OCI-M1 (cell line): Measurements from ENCODE around the gene NUP88.

Experiments used
- DNase-seq: peaks from one replicate; lab custom pipeline; 2025; lab: John Stamatoyannopoulos, UW

The NUP88 gene

DNA sequence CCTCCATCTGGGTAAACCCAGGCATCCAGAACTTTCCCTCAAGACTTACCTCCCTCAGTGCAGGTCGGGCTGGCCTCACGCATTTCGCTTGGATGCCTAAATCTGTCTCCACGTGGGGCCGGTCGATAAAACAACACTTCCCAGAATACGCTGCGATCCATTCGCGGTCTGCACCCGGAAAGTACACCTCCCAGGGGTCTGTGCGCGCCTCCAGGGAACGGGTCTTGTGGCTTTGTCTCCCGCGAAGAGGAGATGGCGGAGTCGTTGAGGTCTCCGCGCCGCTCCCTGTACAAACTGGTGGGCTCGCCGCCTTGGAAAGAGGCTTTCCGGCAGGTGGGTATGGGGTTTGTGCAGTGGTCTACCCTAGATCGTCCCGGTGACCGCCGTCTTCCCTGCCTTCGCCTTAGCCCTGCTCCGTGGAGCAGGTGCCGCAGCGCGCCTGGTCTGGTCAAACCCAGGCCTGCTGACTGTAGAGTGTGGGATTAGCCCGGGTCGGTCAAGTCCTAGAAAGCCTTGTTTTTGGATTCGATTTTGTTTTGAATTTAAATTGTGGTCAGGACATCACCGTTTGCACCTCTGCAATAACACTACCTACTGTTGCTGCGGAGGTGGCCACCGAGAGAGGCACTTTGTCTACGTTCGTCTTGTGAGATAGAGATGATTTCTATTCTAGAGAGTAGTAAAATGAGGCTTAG lies 644 bp upstream of the NUP88 start, which contains the start of gene RPAIN:
Gene RPAIN (plus strand): TSS at position 224 of the 695 bp plus-strand sequence. CDS start 29 bp downstream, at position 253.
- DNase-seq, result peak; percentile 98

DNA sequence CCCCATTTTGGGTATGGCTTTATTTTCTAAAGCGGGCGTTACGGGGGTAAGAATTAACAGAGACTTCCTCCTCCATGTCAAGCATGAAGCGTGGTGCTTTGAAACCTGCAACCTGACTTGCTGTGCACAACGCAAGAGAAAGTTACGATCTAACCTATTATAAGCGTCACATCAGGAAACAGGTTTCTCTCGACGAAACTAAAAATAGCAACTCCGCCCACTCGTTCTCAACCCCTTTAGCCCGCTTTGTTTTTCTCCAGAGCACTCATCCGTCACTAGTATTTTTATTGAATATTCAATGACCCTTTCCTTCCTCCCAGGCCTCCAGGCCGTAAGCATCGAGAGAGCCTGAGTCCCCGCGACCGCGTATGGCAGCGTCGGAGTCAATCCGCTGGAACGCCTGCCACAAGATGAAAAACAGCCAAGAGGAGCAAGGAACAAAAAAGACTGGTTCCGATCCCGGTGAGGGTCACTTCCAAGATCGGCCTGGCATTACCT lies 555 bp downstream of the NUP88 start:
- DNase-seq, result peak; percentile 80

DNA sequence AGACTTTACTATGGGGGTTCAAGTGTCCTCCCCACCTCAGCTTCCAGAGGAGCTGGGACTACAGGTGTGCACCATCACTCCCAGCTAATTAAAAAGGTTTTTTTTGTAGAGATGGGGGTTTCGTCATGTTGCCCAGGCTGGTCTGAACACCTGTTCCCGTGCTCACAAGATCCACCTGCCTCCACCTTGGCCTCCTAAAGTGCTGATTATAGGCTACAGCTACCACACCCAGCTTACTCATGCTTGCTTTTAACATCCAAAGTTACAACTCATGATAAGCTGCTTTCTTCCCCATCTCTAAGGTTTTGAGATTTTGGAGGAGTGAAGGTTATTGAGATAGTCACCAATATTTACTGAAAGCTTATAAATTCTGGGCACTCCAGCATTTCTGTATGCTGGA lies 2.6 kb downstream of the NUP88 start:
- DNase-seq, result no peak

DNA sequence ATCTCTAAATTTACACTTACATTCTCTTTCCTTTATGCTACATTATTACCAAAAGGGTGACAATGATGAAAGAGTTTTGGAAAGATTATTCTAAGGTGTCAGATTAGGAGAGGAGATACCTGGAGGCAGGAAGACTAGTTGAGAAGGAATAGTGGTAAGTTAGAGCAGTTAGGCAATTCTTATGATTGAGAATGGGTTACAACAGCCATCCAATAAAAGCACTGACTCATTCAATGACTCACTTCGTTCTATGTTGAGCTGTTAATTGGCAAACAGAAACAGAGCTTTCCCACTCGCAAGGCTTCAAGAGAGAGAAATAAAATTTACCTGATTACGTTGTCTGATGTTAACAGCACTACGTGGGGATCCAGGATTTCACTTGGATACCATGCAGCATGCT lies 5.8 kb downstream of the NUP88 start:
- peak; percentile 43 for DNase-seq

DNA sequence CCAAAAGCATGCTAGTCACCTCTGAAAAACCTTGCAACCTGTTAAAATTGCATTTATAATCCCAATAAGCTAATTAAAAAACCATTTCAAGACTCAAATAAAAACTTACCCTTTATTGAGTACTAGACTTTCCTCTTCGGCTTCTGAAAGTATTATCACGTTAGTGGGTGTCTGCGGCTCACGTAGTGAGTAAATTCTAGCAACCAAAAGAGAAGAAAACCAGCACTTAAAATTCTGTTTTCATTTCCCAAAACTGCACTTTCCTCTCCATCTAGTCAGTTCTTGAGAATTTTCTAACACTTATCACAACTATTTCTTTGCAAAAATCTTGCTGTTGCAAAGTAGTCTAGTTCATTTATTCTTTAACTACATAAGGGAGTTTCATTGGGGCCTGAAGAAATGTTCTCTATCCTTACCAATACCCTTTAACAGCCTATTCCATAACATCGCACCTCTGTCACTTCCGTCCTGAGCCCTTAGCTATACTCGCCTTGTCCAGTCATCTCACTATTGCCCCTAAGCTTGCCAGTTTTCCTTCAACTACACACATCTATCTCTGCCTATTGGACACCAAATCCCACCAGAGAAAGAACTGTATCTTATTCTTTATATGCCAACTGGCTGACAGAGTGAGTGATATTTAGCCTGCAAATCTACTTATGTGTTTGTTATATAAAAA lies 8.7 kb downstream of the NUP88 start:
- DNase-seq, result no peak

DNA sequence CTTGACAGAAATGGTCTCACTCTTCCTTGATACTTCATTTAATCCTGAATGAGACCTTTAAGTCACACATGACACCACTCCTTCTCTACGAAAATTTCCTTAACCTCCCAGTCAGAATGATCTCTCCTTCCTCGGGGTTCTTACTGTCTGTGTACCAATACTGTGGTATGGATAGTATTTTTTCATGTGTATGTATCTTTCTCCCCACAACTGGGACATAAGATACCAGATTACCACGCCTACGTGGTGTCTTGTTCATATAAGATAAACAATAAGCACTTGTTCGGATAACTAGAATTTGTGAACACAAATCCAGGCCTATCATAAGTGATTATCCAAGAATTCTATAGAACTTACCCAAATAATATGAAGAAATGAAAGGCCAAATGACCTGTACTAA lies 11.3 kb downstream of the NUP88 start:
- DNase-seq, result no peak

DNA sequence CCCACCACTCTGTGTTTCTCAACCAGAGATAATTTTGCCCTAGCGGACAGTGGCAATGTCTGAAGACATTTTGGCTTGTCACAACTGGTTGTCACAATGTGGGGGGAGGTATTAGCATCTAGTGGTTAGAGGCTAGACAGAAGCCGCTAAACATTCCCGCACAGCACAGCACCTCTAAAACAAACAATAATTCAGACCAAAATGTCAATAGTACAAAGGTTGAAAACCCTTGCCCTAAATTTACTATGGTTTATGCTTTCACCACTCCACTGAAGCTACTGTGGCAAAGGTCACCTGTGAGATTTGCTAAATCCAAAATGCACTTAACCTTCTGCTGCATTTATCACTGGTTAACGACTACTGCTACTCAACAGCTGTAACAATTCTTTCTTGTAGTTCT lies 14.1 kb downstream of the NUP88 start:
- DNase-seq, result no peak

DNA sequence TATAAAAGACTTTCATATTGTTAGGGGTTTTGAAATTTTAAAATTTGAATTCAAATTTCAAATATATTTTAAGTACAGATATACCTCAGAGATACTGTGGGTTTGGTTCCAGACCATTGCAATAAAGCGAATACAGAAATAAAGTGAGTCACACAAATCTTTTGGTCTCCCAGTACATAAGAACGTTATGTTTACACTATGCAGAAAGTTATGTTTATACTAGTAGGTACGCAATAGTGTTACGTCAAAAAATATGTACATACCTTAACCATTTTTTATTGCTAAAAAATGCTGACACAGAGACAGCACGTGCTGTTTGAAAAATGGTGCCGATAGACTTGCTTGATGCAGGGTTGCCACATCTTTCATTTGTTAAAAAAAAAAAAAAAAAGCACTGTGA lies 19.7 kb downstream of the NUP88 start:
- DNase-seq, result no peak

DNA sequence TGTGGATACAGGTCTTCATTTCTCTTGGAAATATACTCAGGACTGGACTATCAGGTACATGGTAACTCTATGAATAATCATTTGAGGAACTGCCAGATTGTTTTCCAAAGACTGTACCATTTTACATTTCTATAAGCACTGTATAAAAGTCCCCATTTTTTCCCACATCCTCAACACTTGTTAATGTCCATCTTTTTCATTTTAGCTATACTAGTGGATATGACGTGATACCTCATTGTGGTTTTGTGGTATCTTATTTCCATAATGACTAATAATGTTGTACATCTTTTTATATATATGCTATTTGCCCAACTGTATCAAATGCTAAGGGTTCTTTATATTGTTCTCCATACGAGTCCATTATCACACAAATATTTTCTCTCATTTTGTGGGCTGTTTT lies 22.9 kb downstream of the NUP88 start:
- no peak for DNase-seq

DNA sequence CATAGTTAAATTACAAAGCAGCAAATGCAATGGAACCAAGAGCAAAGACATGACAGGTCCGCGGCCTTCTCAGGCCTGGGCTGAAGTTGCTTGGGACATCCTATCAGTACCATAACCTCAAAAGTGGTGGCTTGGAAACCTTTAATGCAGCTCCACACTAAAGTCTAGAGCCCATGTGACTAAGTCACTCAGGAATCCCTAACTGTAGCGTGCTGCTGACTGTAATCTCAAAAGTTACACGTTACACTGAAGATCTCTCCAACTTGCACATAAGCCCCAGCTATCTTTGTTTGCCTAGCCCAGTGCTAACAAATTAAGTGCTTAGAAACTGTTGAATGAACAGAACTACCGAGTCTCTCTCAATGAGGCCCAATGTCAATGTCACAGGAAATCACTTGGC lies 27.8 kb downstream of the NUP88 start:
- DNase-seq, result no peak

DNA sequence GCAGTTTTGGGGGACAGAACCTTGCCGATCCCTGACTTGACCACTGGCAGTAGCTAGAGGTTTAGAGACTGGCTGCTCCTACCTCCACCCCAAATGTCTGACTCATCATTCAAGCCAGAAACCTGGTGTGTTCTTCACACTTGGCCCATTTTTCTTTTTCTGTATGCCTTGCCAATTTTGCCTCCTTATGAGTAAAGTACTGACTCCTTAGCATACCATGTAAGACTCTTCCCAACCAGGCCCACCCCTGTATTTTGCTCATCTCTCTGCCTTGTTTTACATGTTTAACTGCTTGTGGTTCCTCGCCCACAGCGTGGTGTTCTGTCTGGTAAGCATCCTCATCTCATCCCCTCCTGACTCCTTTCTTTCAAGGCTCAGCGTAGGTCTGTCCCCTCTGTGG lies 37.9 kb downstream of the NUP88 start:
- no peak for DNase-seq

DNA sequence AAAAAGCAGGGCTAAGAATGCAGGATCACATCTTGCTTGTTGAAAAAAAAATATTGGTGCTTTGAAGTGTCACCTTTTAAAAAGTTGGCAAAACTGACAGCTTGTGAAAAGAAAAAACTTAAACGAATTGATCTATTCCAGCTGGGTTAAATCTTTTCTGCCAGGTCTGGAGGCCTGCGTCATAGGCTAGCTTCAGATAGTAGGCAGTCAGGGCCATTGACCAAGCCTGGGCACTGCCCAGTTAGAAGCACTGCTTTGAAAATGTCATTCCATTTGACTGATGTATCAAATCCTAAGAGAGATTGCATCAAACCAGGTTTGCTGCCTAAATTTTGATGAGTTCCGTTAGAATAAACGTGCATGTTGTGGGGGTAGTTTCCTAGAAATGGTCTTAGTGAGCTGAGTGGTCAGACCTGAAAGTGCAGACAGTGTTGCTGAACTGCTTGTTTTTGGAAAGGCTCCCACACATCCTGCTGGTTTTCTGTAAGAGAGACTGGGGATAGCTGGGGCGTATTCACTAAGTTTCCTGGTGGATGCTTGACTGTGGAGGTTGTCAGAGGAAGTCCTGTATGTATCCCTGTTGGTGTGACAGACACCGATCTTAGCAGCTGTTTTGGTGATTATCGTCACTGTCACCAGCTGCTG lies 38.8 kb downstream of the NUP88 start:
- no peak for DNase-seq

DNA sequence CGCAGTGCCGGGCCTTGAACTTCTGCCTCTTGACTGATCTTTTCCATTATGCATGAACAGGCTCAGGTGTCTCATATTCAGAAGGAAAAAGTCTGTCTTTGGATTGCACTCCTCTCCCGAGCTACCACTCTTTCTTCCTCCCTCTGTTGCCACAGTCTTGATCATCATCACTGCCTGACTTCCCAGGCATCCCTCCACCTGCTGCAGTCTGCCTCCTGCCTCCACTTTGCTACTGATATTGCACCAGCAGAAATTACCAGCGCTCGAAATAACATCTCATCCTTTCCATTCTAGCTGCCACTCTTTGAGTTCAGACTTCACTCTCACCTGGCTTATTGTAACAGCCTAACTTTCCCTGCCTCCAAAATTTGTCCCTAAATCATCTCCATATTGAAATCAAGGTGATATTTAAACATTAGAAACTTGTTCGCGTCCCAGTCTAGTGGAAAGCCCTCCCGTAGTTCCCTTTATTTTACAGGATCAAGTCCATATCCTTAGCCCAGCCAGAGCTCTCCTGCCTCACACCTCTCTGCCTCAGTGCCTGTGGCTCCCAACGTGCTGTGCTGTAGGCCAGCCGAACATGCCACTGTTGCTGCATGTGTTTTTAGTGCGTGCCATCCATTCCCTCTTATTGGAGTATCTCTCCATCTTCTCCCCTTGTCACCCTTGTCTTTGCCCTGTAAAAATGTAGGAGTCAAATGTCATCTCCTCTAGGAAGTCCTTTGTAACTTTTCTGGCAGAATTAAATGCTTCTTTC lies 39.9 kb downstream of the NUP88 start:
- DNase-seq, result no peak

DNA sequence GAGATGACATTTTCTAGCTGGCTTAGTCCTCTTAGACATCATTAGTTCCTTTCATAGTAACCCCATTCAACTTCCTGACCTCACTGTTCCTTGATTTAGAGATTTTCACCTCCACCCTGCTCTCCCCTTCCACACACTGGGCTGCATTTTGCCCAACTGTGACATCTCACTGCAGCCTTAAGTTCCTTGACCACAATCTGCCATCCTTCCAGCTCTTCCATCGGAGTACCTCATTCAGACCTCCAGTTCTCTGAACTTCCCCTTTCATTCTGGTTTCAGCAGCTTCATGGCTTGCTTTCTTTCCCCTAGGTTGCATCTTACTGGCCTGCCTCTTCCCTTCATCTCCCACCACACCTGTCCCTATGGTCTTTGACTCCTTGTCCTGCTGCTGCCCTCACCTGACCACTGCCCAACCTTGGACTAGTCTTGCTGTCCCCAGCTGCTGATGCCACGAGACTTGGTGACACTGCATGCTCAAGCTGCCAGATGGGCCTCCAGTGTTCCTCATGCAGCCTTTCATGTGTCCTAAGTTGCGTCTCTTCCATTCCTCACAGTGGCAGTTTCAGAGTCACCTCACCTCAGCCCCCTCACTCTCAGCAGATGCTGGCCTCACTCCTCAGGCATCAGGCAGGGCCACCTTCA lies 40.8 kb downstream of the NUP88 start:
- DNase-seq, result peak; percentile 33

DNA sequence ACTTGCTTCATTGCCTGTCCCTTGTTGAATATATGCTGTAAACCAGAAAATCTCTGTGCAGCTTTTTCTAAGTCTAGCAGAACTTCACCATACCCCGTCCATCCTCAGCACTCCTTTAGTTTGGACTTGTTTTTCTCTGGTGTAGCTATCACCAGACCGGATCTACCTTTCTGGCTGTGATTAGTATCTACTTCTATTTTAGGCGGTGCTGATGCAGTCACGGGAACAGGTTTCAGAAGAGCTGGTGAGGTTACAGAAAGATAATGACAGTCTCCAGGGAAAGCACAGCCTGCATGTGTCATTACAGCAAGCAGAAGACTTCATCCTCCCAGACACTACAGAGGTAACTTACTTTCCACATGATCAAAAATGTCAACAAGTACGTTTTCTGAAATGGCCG lies 46.4 kb downstream of the NUP88 start:
- no peak for DNase-seq

DNA sequence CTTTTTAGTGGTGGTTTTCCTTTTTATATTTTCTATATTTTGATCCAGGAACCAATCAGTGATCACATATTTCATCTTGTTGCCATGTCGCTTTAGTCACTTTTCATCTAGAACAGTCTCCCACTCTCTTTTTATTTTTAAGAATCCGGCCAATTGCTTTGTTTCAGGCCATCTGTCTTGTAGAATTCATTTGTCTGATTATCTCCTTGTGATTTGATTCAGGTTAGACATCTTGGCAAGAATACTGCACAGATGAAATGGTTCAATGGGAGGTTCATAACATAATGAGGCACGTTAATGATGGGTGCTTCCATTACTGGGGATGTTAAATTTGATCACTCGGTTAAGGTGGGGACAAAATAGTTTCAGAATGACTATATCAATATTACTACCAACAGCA lies 49.1 kb downstream of the NUP88 start:
- DNase-seq, result no peak

DNA sequence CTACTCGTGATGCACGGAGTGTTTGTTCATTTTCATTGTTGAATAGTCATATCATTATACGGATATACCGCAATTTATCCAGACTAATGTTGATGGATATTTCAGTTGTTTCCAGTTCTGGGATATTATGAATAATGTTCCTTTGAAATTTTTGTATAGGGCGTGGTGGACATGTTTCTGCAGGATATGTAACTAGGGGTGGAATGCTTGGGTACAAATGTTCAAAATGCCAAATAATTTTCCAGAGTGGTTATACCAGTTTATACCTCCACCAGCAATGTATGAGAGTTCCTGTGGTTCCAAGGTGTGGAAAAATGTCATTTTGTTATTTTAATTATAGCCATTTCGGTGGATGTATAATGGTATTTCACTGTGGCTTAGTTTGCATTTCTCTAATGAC lies 53.6 kb downstream of the NUP88 start:
- DNase-seq, result no peak

DNA sequence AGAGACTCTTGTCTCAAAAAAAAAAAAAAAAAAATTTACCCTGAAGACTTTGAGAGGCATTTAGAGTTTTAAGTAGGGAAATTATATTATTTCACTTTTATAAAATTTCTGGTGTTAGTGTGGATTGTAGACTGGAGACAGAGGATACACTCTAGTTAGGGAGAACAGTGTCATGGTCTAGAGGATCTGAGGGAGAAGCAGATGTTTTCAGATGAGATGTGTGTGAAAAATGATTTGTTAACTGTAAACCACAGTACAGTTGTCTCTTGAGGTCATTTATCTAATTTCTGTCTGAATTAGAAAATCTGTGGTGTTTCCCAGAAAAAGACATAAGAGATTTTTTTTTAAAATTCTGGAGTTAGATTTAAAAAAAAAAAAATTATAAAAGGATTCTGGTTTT lies 54.8 kb downstream of the NUP88 start:
- no peak for DNase-seq

DNA sequence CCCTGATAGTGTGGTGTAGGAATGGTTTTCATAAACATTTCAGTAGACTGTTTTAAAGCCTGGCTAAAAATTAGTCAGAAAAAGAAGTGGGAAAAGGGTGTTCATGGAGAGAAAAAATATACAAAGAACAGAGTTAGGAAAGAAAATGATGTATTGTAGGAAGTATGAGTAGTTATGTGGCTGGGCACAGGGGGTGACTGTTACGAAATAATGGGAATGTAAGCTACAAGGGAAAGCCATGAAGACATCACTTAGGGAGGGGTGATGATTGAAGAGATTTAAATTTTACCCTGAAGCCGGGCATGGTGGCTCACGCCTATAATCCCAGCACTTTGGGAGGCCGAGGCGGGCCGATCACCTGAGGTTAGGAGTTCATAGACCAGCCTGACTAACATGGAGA lies 55.3 kb downstream of the NUP88 start:
- DNase-seq, result no peak

DNA sequence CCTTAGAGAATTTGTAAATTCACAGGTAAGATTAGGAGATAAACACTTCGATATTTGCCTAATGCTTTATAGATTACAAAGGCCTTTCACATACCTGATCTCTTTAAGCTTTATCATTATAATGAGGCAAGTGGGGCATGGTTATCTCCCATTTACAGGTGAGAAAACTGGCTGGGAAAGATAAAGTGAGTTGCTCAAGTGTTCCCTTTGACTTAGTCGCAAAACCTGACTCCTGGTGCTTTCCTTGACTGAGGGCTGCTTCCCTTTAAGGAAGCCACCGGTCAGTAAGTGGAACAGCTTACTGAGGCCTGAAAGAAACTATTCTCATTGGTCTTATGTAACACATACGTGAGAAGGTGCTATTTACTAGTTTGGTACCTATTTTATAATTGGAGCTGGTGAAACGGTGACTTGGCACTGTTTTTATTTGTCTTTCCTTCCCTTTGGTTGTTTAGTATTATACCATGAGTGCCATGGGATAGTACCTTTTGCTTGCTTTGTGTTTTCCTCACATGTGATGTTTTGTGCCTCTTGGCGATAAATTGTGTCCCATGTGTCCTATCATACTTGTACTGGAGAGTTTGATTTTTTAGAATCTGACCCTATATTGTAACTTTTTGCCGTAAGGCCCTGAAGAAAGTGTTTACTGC lies 57.2 kb downstream of the NUP88 start:
- DNase-seq, result no peak

DNA sequence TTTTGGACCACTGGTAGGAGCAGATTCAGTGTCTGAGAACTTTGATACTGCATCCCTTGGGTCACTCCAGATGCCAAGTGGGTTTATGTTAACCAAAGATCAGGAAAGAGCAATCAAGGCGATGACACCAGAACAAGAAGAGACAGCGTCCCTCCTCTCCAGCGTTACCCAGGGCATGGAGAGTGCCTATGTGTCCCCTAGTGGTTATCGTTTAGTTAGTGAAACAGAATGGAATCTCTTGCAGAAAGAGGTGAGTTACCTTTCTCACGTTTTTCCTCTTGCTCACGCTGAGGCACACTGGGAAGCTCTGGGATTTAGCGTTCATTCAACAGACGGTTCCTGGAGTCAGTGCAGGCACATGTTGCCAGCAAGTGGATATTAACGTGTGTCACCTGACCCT lies 58.0 kb downstream of the NUP88 start:
- DNase-seq, result no peak
